Lower leg skin (tissue), 3 donors: ENCODE results near the gene DGKH.
"Not testable (repeated sequence)": the region's sequence is repeated elsewhere in the genome, so short reads cannot be mapped to it uniquely, and the experiment has no call there.

ENCODE experiments used
- CTCF ChIP-seq, 3 donors: fragments of 450-650 bp; IDR thresholded peaks; one replicate each; pipeline ENCODE4 v1.5.1; 2016; ENCODE audit warnings: antibody characterized with exemption in 3 of 3, mild to moderate bottlenecking in 3 of 3, moderate library complexity in 2 of 3
- POLR2A ChIP-seq, 2 donors: fragments of 450-650 bp; IDR thresholded peaks; one replicate each; pipeline ENCODE4 v1.6.1; 2016 to 2017; ENCODE audit warnings: antibody characterized with exemption in 2 of 2, mild to moderate bottlenecking in 1 of 2, moderate library complexity in 1 of 2

GRCh38 chr13:42226759-42227158 is 178.3 kb downstream of the DGKH start:
- TF ChIP-seq CTCF, POLR2A (IDR thresholded peaks at IDR 0.05): not testable (repeated sequence)
